ENCODE measurements around the gene ATOH8. TPM values are rescaled to one million over a fixed set of nuclear protein-coding genes. Genes with fewer than 3 reads are reported as not detected.

Gene ATOH8
- total and polyA plus RNA-seq, 10 of the 15 experiments (the other 5 are each of a cell fraction or from before 2014, with no cell fraction given) = 0.03 to 0.60 TPM; not detected in 8

GRCh38 chr2:85729825-85730510 lies 23.8 kb upstream of the ATOH8 start (continued):
- TF ChIP-seq NKRF (conservative IDR thresholded peaks at IDR 0.05) (no peak), NFXL1 (IDR thresholded peaks at IDR 0.05; ENCODE audit: borderline replicate concordance) (no peak), CHD4 (IDR thresholded peaks at IDR 0.05) (no peak), NFIC (IDR thresholded peaks at IDR 0.05; ENCODE audit: low read depth, low read length) (no peak), SMAD5 (IDR thresholded peaks at IDR 0.05; ENCODE audit: low read depth) (no peak), CHD1 (IDR thresholded peaks at IDR 0.05; ENCODE audit: low read depth, low read length) (no peak), RUNX3 (IDR thresholded peaks at IDR 0.05; ENCODE audit: low read length) (no peak), POLR2AphosphoS2 (IDR thresholded peaks at IDR 0.05; ENCODE audit: low read depth, low read length) (no peak), ATF2 (IDR thresholded peaks at IDR 0.05; ENCODE audit: low read length) (no peak), ZNF207 (IDR thresholded peaks at IDR 0.05; ENCODE audit: borderline replicate concordance) (no peak), NRF1 (conservative IDR thresholded peaks at IDR 0.05; ENCODE audit: low read depth, low read length) (no peak)
